Caki2 (cell line): ENCODE results near the gene CHST3. TPM values are rescaled to one million over a fixed set of nuclear protein-coding genes. Genes with fewer than 3 reads are reported as not detected.
"Not testable (repeated sequence)": the region's sequence is repeated elsewhere in the genome, so short reads cannot be mapped to it uniquely, and the experiment has no call there.

Source experiments
- DNase-seq: peaks from one replicate; pipeline ENCODE4 v3.0.0-alpha.2; 2015; ENCODE audit warnings: low read depth
- in situ Hi-C: cut with HindIII; loops from 2 replicates; pipeline ENCODE4 v1.10.0; 2016; ENCODE audit warnings: low sequenced_read_pairs, low pct_unique_long_range_greater_than_20kb, mixed read lengths
- total RNA-seq: library from RNA; depleted of rRNA; stranded (reverse); fragments of >200 nt; shearing (Covaris generic); gene quantifications from 2 replicates; pipeline ENCODE4 v1.2.3, GENCODE V29; 2014; ENCODE audit warnings: low replicate concordance

Gene CHST3
- total RNA-seq, 1 experiment from 2014 or later: 45.2 TPM

GRCh38 chr10:71969929-71970328, 5.7 kb downstream of the CHST3 start:
- in situ Hi-C loops: no loop called here
- no peak for DNase-seq

- peak; percentile 67 for DNase-seq
- in situ Hi-C loops: no loop called here
These were observed 6.1 kb downstream of the CHST3 start for GRCh38 chr10:71970331-71970730.

GRCh38 chr10:71970869-71971268, 6.7 kb downstream of the CHST3 start:
- no peak for DNase-seq
- in situ Hi-C loops: no loop called here

- in situ Hi-C loops: no loop called here
- DNase-seq: no peak
These were observed 7.1 kb downstream of the CHST3 start for GRCh38 chr10:71971311-71971731.

GRCh38 chr10:71971769-71972555, 7.8 kb downstream of the CHST3 start:
- no peak for DNase-seq
- in situ Hi-C loops: no loop called here

GRCh38 chr10:71972746-71973695, 8.8 kb downstream of the CHST3 start:
- no peak for DNase-seq
- in situ Hi-C loops: no loop called here

GRCh38 chr10:71973777-71974488, 9.7 kb downstream of the CHST3 start:
- no peak for DNase-seq
- in situ Hi-C loops: no loop called here

- in situ Hi-C loops: no loop called here
- peak; percentile 74 for DNase-seq
These were observed 10.4 kb downstream of the CHST3 start for GRCh38 chr10:71974489-71975021.

GRCh38 chr10:71975087-71975870, 11.1 kb downstream of the CHST3 start:
- in situ Hi-C loops: no loop called here
- no peak for DNase-seq

- peak; percentile 77 for DNase-seq
- in situ Hi-C loops: no loop called here
These were observed 11.9 kb downstream of the CHST3 start for GRCh38 chr10:71975871-71976725.

- in situ Hi-C loops: not testable (repeated sequence)
These were observed 13.4 kb downstream of the CHST3 start for GRCh38 chr10:71977614-71977903.

GRCh38 chr10:71978476-71978875, 14.3 kb downstream of the CHST3 start:
- in situ Hi-C loops: no loop called here

More at GRCh38 chr10:71977614-71977903, 13.4 kb downstream of the CHST3 start:
- not testable (repeated sequence) for DNase-seq

GRCh38 chr10:71978988-71979691, 14.9 kb downstream of the CHST3 start:
- DNase-seq: no peak
- in situ Hi-C loops: no loop called here

More at GRCh38 chr10:71978476-71978875, 14.3 kb downstream of the CHST3 start:
- DNase-seq: no peak

GRCh38 chr10:71979692-71980062, 15.5 kb downstream of the CHST3 start:
- DNase-seq: no peak
- in situ Hi-C loops: no loop called here

GRCh38 chr10:71980181-71981014, 16.2 kb downstream of the CHST3 start:
- in situ Hi-C loops: no loop called here
- no peak for DNase-seq
